ENCODE data around the gene MED13. TPM values are rescaled to one million over a fixed set of nuclear protein-coding genes. Genes with fewer than 3 reads are reported as not detected.

Gene MED13
- total RNA-seq, 1 experiment from 2014 or later = 60.7 TPM

- Histone ChIP-seq H3K79me2 (ENCODE audit: insufficient read depth, low read length) (no peaks in the 10 kb centered on the region; the same call in 1 of the 2 replicates), H3K4me1 (ENCODE audit: insufficient read depth, low read length) (no peaks in the 10 kb centered on the region), H3K27ac (ENCODE audit: insufficient read length, low read depth, low read length) (no peak overlapping the region), H2BK5ac (ENCODE audit: insufficient read length, low read length) (no peak overlapping the region), H2BK20ac (ENCODE audit: low read depth, low read length, poor library complexity, severe bottlenecking) (no peak overlapping the region), H3K4me2 (ENCODE audit: insufficient read depth, insufficient read length, low read length) (no peak overlapping the region), H2AFZ (ENCODE audit: low read length) (no peak overlapping the region), H2BK120ac (ENCODE audit: low read depth, low read length, poor library complexity, severe bottlenecking) (no peak overlapping the region), H3K79me1 (ENCODE audit: insufficient read depth, low read depth, low read length, poor library complexity, severe bottlenecking) (peaks cover 5% of the 10 kb centered on the region), H3K9me3 (ENCODE audit: control insufficient read depth, low read depth, low read length) (no peaks in the 10 kb centered on the region), H2BK15ac (ENCODE audit: low read depth, low read length) (no peak overlapping the region), H3K4ac (ENCODE audit: low read depth, low read length) (no peak overlapping the region), H3T11ph (ENCODE audit: low read length) (no peak overlapping the region), H2BK12ac (ENCODE audit: insufficient read length, low read depth, low read length) (no peak overlapping the region), H3K14ac (ENCODE audit: insufficient read depth, low read length) (no peak overlapping the region), H3K9ac (ENCODE audit: extremely low read depth, insufficient read length, low read length) (no peak overlapping the region), H3K23ac (ENCODE audit: insufficient read length, low read depth, low read length) (no peak overlapping the region), H4K91ac (ENCODE audit: insufficient read length, low read depth, low read length) (no peak overlapping the region), H3K27me3 (ENCODE audit: insufficient read depth, low read length) (no peaks in the 10 kb centered on the region), H3K23me2 (ENCODE audit: insufficient read length, low read depth, low read length, poor library complexity, severe bottlenecking) (no peaks in the 10 kb centered on the region), H4K20me1 (ENCODE audit: control insufficient read depth, insufficient read depth, insufficient read length) (no peaks in the 10 kb centered on the region), H4K8ac (replicated peaks; ENCODE audit: insufficient read length, low read depth, low read length) (no peak overlapping the region), H2AK5ac (ENCODE audit: insufficient read length, low read length) (no peak overlapping the region), H3K56ac (ENCODE audit: insufficient read length, low read depth, low read length) (no peak overlapping the region), H4K5ac (ENCODE audit: insufficient read length, low read depth, low read length) (no peak overlapping the region), H3K18ac (ENCODE audit: insufficient read length, low read depth, low read length) (no peak overlapping the region)
- Mint-ChIP-seq H3K4me1 (peaks cover 0 to 3% of the 10 kb centered on the region in 2 experiments; a peak in 1 of 4 replicates), H3K4me3 (no peak overlapping the region), H3K9me3 (no peaks in the 10 kb centered on the region), H3K27me3 (ENCODE audit: low read depth) (no peaks in the 10 kb centered on the region), H3K27ac (no peak overlapping the region), H3K36me3 (ENCODE audit: insufficient read depth in 1 of 3, low read depth in 3 of 3) (peaks cover 13 to 25% (median 21%) of the 10 kb centered on the region in 3 experiments; a peak in 6 of 7 replicates)
- WGBS (ENCODE audit: extremely low coverage, insufficient read length, low lambda C conversion rate) = no CpG with 5 or more reads among the region's 2 CpGs
- no peak for DNase-seq
- no peak for TF ChIP-seq CTCF (conservative IDR thresholded peaks at IDR 0.05)
Observed at GRCh38 chr17:62001105-62001504, 64.0 kb downstream of the MED13 start.

Data from H9 (cell line).